NB4 (cell line): ENCODE results near the gene PCDHB16.
"Not testable (repeated sequence)": the region's sequence is repeated elsewhere in the genome, so short reads cannot be mapped to it uniquely, and the experiment has no call there.

Experiments
- POLR2A ChIP-seq: IDR thresholded peaks from 2 replicates; pipeline ENCODE4 v1.6.1; 2011; ENCODE audit warnings: mild to moderate bottlenecking; ENCODE audit not compliant: insufficient read length; ENCODE audit errors: extremely low read depth
- TF ChIP-seq, protein P1 (sequence below): IDR thresholded peaks from one replicate; pipeline ENCODE4 v1.5.1; 2012; ENCODE audit warnings: low read depth, low read length
- TF ChIP-seq, protein P2 (sequence below): IDR thresholded peaks from 2 replicates; pipeline ENCODE4 v1.6.1; 2011; ENCODE audit warnings: low read depth, low read length

DNA sequence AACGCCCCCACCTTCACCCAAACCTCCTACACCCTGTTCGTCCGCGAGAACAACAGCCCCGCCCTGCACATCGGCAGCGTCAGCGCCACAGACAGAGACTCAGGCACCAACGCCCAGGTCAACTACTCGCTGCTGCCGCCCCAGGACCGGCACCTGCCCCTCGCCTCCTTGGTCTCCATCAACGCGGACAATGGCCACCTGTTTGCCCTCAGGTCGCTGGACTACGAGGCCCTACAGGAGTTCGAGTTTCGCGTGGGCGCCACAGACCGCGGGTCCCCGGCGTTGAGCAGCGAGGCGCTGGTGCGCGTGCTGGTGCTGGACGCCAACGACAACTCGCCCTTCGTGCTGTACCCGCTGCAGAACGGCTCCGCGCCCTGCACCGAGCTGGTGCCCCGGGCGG, 42.7 kb downstream of the PCDHB16 start:
- TF ChIP-seq, protein P1, sequence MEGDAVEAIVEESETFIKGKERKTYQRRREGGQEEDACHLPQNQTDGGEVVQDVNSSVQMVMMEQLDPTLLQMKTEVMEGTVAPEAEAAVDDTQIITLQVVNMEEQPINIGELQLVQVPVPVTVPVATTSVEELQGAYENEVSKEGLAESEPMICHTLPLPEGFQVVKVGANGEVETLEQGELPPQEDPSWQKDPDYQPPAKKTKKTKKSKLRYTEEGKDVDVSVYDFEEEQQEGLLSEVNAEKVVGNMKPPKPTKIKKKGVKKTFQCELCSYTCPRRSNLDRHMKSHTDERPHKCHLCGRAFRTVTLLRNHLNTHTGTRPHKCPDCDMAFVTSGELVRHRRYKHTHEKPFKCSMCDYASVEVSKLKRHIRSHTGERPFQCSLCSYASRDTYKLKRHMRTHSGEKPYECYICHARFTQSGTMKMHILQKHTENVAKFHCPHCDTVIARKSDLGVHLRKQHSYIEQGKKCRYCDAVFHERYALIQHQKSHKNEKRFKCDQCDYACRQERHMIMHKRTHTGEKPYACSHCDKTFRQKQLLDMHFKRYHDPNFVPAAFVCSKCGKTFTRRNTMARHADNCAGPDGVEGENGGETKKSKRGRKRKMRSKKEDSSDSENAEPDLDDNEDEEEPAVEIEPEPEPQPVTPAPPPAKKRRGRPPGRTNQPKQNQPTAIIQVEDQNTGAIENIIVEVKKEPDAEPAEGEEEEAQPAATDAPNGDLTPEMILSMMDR, result not testable (repeated sequence)
- TF ChIP-seq POLR2A, result not testable (repeated sequence)
- TF ChIP-seq, protein P2, sequence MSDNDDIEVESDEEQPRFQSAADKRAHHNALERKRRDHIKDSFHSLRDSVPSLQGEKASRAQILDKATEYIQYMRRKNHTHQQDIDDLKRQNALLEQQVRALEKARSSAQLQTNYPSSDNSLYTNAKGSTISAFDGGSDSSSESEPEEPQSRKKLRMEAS, result not testable (repeated sequence)
